ENCODE data around the gene IL25.
A peak's percentile ranks its signal among the peaks of the same experiment; 100 is the strongest.
"Not testable (repeated sequence)": the region's sequence is repeated elsewhere in the genome, so short reads cannot be mapped to it uniquely, and the experiment has no call there.

IL25 gene

GRCh38 chr14:23372509-23372908 lies at the start of gene IL25:
Gene IL25 (plus strand): TSS chr14:23372809.
- no peak for DNase-seq (ENCODE audit: low read depth, low spot score)

GRCh38 chr14:23323838-23324454 lies 48.7 kb upstream of the IL25 start:
- DNase-seq (ENCODE audit: low read depth, low spot score), result no peak

GRCh38 chr14:23324455-23324846 lies 48.2 kb upstream of the IL25 start:
- no peak for DNase-seq (ENCODE audit: low read depth, low spot score)

- DNase-seq (ENCODE audit: low read depth, low spot score), result no peak
Measured at GRCh38 chr14:23324993-23325392, 47.6 kb upstream of the IL25 start.

GRCh38 chr14:23325746-23326145 lies 46.9 kb upstream of the IL25 start:
- not testable (repeated sequence) for DNase-seq (ENCODE audit: low read depth, low spot score)

- DNase-seq (ENCODE audit: low read depth, low spot score), result no peak
Measured at GRCh38 chr14:23326491-23327332, 45.9 kb upstream of the IL25 start.

- DNase-seq (ENCODE audit: low read depth, low spot score), result peak; percentile 57
Measured at GRCh38 chr14:23327947-23328744, 44.5 kb upstream of the IL25 start.

- no peak for DNase-seq (ENCODE audit: low read depth, low spot score)
Measured at GRCh38 chr14:23335623-23336022, 37.0 kb upstream of the IL25 start.

GRCh38 chr14:23339506-23340268 lies 32.9 kb upstream of the IL25 start:
- DNase-seq (ENCODE audit: low read depth, low spot score), result no peak

- no peak for DNase-seq (ENCODE audit: low read depth, low spot score)
Measured at GRCh38 chr14:23344481-23344880, 28.1 kb upstream of the IL25 start.

GRCh38 chr14:23345987-23346692 lies 26.5 kb upstream of the IL25 start:
- DNase-seq (ENCODE audit: low read depth, low spot score), result no peak

GRCh38 chr14:23346693-23347405 lies 25.8 kb upstream of the IL25 start:
- no peak for DNase-seq (ENCODE audit: low read depth, low spot score)

- no peak for DNase-seq (ENCODE audit: low read depth, low spot score)
Measured at GRCh38 chr14:23347406-23348296, 25.0 kb upstream of the IL25 start.

GRCh38 chr14:23348297-23348655 lies 24.3 kb upstream of the IL25 start:
- DNase-seq (ENCODE audit: low read depth, low spot score), result no peak

- no peak for DNase-seq (ENCODE audit: low read depth, low spot score)
Measured at GRCh38 chr14:23349156-23349845, 23.3 kb upstream of the IL25 start.

GRCh38 chr14:23351681-23352505 lies 20.7 kb upstream of the IL25 start:
- DNase-seq (ENCODE audit: low read depth, low spot score), result no peak

- peak; percentile 62 for DNase-seq (ENCODE audit: low read depth, low spot score)
Measured at GRCh38 chr14:23352506-23353432, 19.8 kb upstream of the IL25 start, which contains the start of gene SLC22A17. Gene SLC22A17 (minus strand): TSS chr14:23352887.
